Measurements from ENCODE around the gene OLFML1. TPM values are rescaled to one million over a fixed set of nuclear protein-coding genes. Genes with fewer than 3 reads are reported as not detected.
A peak's percentile ranks its signal among the peaks of the same experiment; 100 is the strongest.

Gene OLFML1
- total RNA-seq, 4 donors from 2014 or later, result 1.2 to 13.1 (median 6.6) TPM

DNA sequence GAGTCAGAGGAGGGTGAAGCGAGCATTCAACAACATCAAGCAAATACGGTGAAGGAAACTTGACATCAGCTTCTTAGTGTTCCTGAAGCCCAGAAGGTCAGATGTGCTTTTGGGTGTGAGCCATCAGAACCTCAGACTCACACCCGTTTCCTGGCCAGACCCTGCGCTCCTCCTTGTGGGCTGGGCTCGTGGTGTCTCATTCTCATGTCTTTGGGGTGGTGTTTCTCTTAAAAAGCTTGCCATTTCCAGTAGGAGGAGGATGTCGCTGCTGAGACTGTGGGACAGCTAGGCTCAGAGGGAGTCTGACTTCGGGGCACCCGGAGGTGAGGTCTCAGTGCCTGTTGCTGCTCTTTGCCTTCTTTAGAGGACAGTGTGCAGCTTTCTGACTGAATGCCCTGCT, 52.7 kb downstream of the OLFML1 start:
- DNase-seq (ENCODE audit: low spot score in 2 of 2), result peak; percentile 21 to 58
- 61 to 66% methylated on average over 8 of the region's 8 CpGs for WGBS, 2 donors
- Histone ChIP-seq H3K4me3 (no peak overlapping the region), H3K36me3 (no peaks in the 10 kb centered on the region), H3K27ac (peak overlapping the region in 3 of 4 donors; percentile 29 to 52 (median 52)), H3K27me3 (no peaks in the 10 kb centered on the region), H3K4me1 (peaks cover 0 to 18% (median 7%) of the 10 kb centered on the region in 4 donors), H3K9me3 (no peaks in the 10 kb centered on the region)
- TF ChIP-seq EP300 (IDR thresholded peaks at IDR 0.05) (no peak), POLR2A (IDR thresholded peaks at IDR 0.05) (no peak)
- TF ChIP-seq, protein P1, sequence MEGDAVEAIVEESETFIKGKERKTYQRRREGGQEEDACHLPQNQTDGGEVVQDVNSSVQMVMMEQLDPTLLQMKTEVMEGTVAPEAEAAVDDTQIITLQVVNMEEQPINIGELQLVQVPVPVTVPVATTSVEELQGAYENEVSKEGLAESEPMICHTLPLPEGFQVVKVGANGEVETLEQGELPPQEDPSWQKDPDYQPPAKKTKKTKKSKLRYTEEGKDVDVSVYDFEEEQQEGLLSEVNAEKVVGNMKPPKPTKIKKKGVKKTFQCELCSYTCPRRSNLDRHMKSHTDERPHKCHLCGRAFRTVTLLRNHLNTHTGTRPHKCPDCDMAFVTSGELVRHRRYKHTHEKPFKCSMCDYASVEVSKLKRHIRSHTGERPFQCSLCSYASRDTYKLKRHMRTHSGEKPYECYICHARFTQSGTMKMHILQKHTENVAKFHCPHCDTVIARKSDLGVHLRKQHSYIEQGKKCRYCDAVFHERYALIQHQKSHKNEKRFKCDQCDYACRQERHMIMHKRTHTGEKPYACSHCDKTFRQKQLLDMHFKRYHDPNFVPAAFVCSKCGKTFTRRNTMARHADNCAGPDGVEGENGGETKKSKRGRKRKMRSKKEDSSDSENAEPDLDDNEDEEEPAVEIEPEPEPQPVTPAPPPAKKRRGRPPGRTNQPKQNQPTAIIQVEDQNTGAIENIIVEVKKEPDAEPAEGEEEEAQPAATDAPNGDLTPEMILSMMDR (IDR thresholded peaks at IDR 0.05), result peak in 1 of 5 experiments; percentile 14

DNA sequence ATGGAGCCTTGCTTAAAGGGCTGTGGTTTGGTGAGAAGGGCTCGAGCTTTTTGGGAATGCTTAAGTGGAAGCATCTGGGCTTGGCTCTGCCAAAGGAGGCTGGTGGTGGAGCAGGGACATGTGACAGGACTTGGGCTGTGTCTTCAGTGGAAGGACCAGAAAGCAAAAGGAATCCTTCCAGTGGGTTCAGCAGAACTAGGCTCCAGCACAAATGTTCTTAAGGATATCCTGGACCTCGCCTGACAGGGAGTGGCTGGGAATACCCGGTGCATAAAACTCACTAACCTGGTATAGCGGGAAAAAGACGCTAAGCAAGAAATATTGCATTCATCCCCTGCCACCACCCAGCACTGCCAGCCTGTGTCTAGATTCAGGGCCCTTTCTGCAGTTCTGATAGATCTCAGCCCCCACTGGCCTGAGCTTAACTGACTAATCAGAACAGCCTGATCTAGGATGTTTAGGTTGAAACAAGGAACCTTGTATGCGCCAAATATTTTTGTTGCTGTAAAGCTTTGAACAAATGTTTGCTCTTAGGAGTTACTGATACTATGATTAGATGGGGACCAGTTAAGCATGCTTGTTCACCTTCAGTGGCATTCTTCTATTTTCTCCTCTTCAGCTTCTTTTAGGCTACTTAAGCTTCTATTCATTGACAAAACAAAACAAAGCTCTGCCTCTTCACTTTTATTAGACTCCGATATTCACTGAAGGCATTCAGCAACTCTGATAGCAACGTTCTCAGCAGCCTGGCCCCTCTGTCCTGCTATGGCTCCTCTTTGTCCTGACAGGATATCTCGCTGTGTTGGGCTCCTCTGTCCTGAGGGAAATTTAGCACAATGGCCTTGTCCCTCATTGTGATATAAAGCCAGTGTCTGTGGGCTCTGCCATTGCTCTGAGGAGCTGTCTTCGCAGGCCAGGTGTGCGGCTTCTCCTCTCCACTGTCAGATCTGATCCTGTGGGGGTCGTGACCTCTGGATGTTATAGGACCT, 53.5 kb downstream of the OLFML1 start:
- Histone ChIP-seq H3K27ac (peak overlapping the region in 3 of 4 donors; percentile 29 to 52 (median 52)), H3K4me1 (peaks cover 0 to 18% (median 7%) of the 10 kb centered on the region in 4 donors), H3K9me3 (no peaks in the 10 kb centered on the region), H3K27me3 (no peaks in the 10 kb centered on the region), H3K36me3 (no peaks in the 10 kb centered on the region), H3K4me3 (no peak overlapping the region)
- TF ChIP-seq, protein P1 (IDR thresholded peaks at IDR 0.05), result no peak
- DNase-seq (ENCODE audit: low spot score in 2 of 2), result no peak
- 68 to 83% methylated on average over 12 of the region's 12 CpGs for WGBS, 2 donors

DNA sequence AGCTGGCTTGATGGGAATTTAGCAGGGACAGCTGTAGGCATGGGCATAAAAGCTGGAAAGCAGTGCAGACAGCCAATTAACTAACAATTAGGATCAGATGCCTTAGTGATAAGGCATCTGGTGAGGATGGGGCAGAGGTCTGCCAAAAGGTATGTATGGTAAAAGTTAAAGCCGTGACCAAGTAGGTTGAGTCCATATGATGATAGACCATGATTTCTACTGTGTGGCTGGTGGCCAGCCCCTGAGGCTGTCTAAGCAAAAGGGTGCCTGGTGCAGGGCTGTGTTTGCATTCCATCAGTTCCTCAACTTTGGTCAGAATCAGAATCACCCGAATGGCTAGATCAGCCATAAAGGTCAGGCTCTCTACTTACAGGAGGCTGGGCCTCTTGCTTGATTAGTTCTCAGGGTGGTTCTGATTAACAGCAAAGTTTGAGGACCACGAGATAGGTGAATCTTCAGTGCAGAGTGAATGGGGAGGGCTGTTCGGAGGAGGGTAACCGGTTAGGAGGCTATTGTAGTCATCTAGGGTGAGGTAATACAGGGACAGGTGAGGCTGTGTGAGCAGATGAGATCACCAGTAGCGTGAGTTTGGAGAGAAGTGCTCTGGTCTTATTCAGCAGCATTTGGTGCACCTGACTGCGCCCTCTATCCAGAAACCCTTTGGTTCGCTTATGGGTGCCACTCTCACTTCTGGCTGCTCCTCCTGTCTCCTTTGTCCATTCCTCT, 55.7 kb downstream of the OLFML1 start:
- Histone ChIP-seq H3K9me3 (no peaks in the 10 kb centered on the region), H3K4me1 (peaks cover 0 to 18% (median 7%) of the 10 kb centered on the region in 4 donors), H3K4me3 (no peak overlapping the region), H3K27me3 (no peaks in the 10 kb centered on the region), H3K36me3 (no peaks in the 10 kb centered on the region), H3K27ac (no peak overlapping the region)
- no peak for DNase-seq (ENCODE audit: low spot score in 2 of 2)
- TF ChIP-seq POLR2A (IDR thresholded peaks at IDR 0.05), result no peak
- TF ChIP-seq EP300 (IDR thresholded peaks at IDR 0.05), result no peak
- TF ChIP-seq, protein P1 (IDR thresholded peaks at IDR 0.05), result no peak
- 83 to 84% methylated on average over 8 of the region's 8 CpGs for WGBS, 2 donors

DNA sequence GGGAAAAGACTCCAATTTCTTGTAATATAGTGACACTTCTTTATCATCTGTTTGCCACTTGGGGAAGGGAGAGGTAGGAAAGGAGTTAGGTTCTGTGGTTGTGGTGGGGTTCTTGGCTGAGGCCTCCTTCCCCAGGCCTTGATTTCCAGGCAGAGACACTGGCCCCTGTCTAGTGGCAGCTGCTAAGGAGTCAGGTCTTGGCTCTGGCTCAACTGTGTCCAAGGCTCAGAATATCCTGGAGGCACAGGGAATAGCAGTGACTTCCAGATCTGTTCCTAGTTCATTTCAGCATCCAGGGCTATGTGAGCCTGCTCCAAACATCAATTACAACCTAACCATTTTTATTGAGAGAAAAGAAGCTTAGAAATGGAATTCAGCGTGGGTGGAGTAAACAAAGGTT, 58.0 kb downstream of the OLFML1 start:
- Histone ChIP-seq H3K27me3 (no peaks in the 10 kb centered on the region), H3K9me3 (no peaks in the 10 kb centered on the region), H3K36me3 (no peaks in the 10 kb centered on the region), H3K4me3 (no peak overlapping the region), H3K4me1 (peaks cover 0 to 8% (median 4%) of the 10 kb centered on the region in 4 donors), H3K27ac (no peak overlapping the region)
- no peak for DNase-seq (ENCODE audit: low spot score in 2 of 2)
- 88 to 96% methylated on average over 1 of the region's 1 CpG for WGBS, 2 donors
- TF ChIP-seq POLR2A (IDR thresholded peaks at IDR 0.05), result no peak
- TF ChIP-seq EP300 (IDR thresholded peaks at IDR 0.05), result no peak
- TF ChIP-seq, protein P1 (IDR thresholded peaks at IDR 0.05), result no peak

Measured in tibial nerve (tissue), 4 donors.